Fibroblast of skin of scalp (primary cell): Measurements from ENCODE around the gene HOXD4.

Experiments used
- DNase-seq: peaks from one replicate; pipeline ENCODE4 v3.0.0-alpha.2; 2013

Gene HOXD4

DNA sequence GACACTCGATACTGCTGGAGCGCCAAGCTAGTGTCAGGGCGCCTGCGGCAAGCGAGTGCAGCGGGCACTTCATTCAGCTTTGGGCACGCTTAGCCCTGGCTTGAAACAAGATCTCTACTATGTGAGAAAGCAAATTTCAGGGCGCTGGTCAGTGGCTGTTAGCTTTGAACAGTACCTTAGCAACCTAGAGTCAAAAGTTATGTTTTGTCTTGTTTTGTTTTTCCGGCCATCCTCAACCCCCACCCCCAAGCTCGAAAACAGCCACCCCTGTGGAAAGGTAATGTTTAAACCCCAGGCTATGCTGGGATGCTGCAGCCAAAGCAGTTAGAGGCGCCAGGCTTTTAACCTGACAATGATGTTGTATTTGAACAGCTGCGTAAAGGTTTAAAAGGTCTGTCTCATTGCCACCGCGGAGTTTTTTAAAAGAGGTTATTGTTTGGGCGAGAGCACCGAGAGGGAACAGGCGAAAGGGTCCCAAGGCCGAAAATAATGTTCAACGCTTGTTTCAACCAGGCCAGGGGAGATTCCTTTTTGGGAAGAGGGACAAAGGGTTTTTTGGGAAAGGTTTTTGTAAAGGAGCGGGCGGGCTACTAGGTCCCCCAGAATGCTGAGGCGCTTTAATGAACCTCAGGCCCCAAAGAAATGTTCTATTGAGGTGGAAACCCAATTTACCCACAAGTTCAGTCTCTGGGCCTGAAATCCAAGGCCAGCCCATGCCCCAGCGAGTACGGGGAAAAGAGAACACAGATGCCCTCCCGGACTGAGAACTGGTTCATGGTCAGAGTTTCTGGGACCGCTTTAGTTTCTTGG is 37.0 kb upstream of the HOXD4 start:
- no peak for DNase-seq

DNA sequence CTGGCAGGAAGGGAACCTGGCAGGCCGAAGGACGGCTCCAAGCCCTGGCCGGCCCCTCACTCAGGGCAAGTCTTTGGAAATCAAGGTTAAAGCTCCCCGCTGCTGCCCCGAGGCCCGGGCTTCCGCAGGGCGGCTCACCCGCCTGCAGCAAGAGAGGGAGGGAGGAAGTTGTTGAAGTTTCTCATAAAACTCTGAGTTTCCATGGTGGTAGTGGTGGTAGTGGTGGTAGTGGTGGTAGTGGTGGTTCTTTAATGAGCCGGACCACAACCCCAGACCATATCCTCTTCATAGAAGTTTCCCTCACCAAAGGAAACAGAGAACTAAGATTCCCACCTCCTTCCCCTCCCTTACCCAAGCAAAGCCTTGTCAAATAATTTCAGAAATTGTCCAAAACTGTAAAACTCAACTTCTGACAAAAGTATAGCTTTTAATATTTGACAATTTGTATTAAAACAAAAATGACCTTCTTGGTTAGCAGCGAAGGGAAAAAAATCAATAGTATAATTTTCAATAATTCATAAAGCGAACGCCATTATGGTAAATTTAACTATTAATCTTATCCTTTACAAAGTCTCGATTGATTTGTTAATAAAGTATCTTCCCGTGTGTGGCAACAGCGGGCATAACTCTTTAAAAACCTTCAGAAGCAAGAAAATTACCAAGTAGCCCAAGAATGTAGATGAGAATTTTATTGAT is 36.3 kb upstream of the HOXD4 start:
- DNase-seq, result no peak

GRCh38 chr2:176115883-176116813 is 35.2 kb upstream of the HOXD4 start, which contains the start of gene HOXD10:
Gene HOXD10 (plus strand): TSS chr2:176116778. CDS start chr2:176116834, 56 bp downstream.
- peak; percentile 79 for DNase-seq

GRCh38 chr2:176117162-176117822 is 34.1 kb upstream of the HOXD4 start:
- no peak for DNase-seq

GRCh38 chr2:176117823-176118371 is 33.5 kb upstream of the HOXD4 start:
- no peak for DNase-seq

DNA sequence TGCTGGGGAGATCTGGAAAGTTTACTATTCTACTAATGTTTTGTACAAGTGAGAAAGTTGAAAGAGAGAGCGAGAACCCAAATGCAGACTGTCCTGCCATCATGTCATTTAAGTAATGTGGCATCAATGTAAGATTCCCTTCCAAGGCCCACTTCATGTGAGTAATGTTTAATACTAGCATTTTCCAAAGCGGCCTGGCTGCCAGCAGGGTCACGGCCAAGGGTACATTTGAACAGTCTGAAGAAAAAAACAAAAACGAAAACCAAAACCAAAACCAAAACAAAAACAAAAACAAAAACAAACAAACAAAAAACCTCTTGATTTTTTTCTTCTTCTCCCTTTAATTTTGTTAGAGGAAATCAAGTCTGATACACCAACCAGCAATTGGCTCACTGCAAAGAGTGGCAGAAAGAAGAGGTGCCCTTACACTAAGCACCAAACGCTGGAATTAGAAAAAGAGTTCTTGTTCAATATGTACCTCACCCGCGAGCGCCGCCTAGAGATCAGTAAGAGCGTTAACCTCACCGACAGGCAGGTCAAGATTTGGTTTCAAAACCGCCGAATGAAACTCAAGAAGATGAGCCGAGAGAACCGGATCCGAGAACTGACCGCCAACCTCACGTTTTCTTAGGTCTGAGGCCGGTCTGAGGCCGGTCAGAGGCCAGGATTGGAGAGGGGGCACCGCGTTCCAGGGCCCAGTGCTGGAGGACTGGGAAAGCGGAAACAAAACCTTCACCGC is 32.6 kb upstream of the HOXD4 start:
- peak; percentile 56 for DNase-seq

- DNase-seq, result no peak
These were observed 30.8 kb upstream of the HOXD4 start for GRCh38 chr2:176120364-176121189.

DNA sequence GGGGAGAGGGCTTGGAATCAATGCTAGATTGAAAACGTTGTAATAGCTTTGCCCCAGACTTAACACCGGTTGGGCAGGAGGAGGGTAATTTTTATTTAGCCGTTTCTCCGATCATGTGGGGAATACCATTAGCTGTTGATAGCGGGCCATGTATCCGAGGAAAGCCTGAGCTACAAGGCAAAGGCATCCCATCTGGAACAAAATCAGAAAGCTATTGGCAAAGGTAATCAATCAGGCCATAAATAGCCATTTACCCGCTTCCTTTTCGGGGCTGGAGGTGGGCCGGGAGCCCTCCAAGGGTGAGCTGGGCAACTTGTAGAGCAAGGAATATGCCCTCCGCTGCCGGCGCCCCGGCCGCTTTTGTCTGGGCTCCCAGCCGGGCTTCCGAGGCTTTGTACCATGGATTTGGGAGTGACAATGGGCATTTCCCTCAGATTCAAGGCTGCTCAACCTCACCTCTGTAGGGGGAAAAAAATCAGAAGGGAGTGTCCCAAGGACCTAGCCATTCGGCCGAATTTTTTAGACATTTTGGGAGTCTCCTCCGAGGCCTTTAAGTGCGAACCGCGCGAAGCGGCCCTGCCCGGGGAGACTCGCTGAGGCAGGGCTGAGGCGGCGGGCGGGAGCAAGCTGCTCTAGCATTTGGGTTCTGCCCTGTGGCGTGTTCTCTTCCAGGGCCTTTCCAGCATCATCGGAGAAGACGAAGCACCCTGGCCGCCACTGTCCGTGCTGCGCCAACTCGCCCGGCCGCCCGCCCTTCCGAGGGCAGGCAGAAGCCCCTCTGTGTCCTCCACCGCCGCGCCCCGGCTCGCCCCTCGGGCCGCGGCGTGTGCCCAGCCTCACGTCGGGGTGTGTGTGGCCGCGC is 29.9 kb upstream of the HOXD4 start:
- DNase-seq, result no peak

- DNase-seq, result no peak
These were observed 29.2 kb upstream of the HOXD4 start for GRCh38 chr2:176122052-176122682.

GRCh38 chr2:176122683-176123410 is 28.5 kb upstream of the HOXD4 start, which contains the start of gene HOXD9:
Gene HOXD9 (plus strand): TSS chr2:176122719. CDS start chr2:176122769, 50 bp downstream.
- peak; percentile 84 for DNase-seq

- no peak for DNase-seq
These were observed 27.8 kb upstream of the HOXD4 start for GRCh38 chr2:176123411-176124109.

- DNase-seq, result no peak
These were observed 27.0 kb upstream of the HOXD4 start for GRCh38 chr2:176124110-176124946.

DNA sequence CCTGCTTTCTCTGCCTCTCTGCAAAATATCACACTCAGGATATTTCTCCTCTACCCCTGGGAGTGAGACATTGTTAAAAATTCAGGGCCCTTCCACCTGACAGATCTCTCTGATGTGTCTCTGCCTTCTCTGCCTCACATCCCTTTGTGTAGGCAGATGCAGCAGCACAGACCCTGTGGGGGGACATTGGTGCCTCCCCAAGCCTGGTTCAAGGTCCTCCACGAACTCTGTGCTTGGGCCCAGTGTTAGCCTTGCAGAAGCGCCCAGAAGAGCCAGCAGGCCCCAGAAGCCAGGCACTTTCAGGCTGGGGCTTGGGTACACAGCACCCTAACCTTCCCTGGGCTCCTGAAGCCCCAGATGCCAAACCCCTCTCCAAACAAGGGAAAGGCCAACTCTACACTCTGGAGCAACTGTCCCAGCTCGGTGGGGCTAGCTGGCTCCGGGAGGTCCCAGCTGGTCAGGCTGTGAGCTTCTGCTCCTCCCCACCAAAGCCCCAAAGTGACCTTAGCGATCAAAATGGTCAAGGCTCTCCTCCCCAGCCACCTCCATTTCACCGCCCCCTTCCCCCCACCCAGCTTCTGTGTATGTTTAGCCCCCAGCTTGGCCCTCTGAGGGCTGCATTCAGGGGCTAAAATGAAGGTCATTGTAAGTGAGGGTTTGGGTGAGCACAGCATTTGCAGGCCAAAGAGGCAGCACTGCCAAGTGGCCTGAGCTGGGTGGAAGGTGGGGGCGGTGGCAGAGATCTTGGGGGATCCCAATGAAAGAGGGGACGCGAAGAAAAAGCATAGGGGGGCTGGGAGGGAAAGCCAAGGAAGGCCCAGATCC is 26.2 kb upstream of the HOXD4 start:
- DNase-seq, result no peak

- DNase-seq, result no peak
These were observed 25.6 kb upstream of the HOXD4 start for GRCh38 chr2:176125772-176126054.

DNA sequence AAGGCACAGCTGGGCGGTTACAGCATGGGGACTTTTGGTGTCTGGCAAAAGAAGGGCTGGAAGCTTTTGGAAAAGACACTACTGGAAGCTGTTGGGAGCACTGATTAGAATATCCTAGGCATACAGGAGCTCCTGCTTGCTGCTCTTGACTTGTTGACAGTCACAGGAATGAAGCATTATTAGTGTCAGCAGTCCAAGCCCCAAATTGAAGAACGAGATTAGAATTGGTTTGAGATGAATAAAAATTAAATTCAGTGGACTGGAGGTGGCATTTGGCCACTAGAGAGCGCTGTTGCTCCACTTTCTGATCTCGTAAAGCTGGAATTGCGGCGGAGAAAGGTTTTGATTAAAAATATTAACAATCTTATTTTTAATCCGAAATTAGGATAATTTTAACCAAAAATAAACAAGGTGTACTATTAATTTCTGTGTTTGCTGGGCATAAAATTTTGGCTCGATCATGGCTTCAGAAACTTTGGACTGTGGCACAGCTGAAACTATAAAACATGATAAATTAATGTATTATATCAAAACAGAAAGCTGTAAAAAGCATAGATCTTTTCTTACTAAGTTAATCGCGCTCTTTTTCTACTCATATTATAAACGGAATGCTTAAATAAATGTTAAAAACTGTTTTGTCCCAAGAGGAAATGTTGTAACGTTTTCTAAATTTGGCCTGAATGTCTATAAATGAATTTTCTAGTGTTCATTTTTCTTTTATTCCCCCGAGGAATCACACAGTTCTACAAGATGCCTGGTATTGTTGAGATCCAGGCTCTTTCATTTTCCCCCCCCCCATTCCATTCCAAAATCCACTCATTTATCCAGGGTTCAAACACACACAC is 24.2 kb upstream of the HOXD4 start:
- peak; percentile 73 for DNase-seq
